Tibial nerve (tissue), 4 donors: Measurements from ENCODE around the gene MRPL1. TPM values are rescaled to one million over a fixed set of nuclear protein-coding genes. Genes with fewer than 3 reads are reported as not detected.

Source experiments
- DNase-seq, 2 donors: peaks; one replicate each; pipeline ENCODE4 v3.0.0-alpha.2; 2019; ENCODE audit warnings: low spot score in 2 of 2
- H3K27ac ChIP-seq, 4 donors: fragments of 200-600 bp; sonication (generic) in 3 of 4; one replicate each; pipeline ENCODE4 v1.5.1; 2017 to 2019; ENCODE audit warnings: mild to moderate bottlenecking in 1 of 4
- H3K27me3 ChIP-seq, 2 donors: fragments of 200-600 bp; sonication (generic) in 1 of 2; one replicate each; pipeline versions ENCODE4 v1.5.1 to v1.6.0; 2017 to 2019
- H3K36me3 ChIP-seq, 3 donors: fragments of 200-600 bp; sonication (generic); one replicate each; pipeline ENCODE4 v1.5.1; 2018 to 2019
- H3K4me1 ChIP-seq, 4 donors: fragments of 200-600 bp; sonication (generic) in 3 of 4; one replicate each; pipeline ENCODE4 v1.5.1; 2017 to 2019
- H3K4me3 ChIP-seq, 4 donors: fragments of 200-600 bp; sonication (generic) in 3 of 4; one replicate each; pipeline ENCODE4 v1.5.1; 2017 to 2019; ENCODE audit warnings: mild to moderate bottlenecking in 1 of 4, moderate library complexity in 1 of 4
- H3K9me3 ChIP-seq, 4 donors: fragments of 200-600 bp; sonication (generic) in 3 of 4; one replicate each; pipeline ENCODE4 v1.5.1; 2017 to 2019
- EP300 ChIP-seq, 2 donors: sonication (generic); formaldehyde crosslinking; IDR thresholded peaks; one replicate each; pipeline ENCODE4 v1.6.1; 2017; ENCODE audit warnings: antibody characterized with exemption in 2 of 2, mild to moderate bottlenecking in 1 of 2
- POLR2A ChIP-seq, 2 donors: fragments of 450-650 bp; IDR thresholded peaks; one replicate each; pipeline ENCODE4 v1.6.1; 2017; ENCODE audit warnings: antibody characterized with exemption in 2 of 2, mild to moderate bottlenecking in 2 of 2, moderate library complexity in 2 of 2
- WGBS, 2 donors: methylation state at CpG; one replicate each; pipeline ENCODE4 v1.1.5; 2018; 5-methylcytosine and 5-hydroxymethylcytosine counted together
- total RNA-seq, 4 donors: library from RNA; depleted of rRNA; stranded (reverse); fragments of >200 nt; gene quantifications; one replicate each; pipeline ENCODE4 v1.1.0, GENCODE V29; 2016
- TF ChIP-seq, protein P1 (sequence below), 5 experiments: fragments of 200-600 bp in 3 of 5; fragments of 450-650 bp in 2 of 5; sonication (generic) in 3 of 5; IDR thresholded peaks; one replicate each; pipeline ENCODE4 v1.5.1; 2016 to 2019; ENCODE audit warnings: antibody characterized with exemption in 5 of 5, mild to moderate bottlenecking in 3 of 5, moderate library complexity in 2 of 5

Gene MRPL1
- total RNA-seq, 4 donors from 2014 or later, result 21.0 to 32.3 (median 26.9) TPM

DNA sequence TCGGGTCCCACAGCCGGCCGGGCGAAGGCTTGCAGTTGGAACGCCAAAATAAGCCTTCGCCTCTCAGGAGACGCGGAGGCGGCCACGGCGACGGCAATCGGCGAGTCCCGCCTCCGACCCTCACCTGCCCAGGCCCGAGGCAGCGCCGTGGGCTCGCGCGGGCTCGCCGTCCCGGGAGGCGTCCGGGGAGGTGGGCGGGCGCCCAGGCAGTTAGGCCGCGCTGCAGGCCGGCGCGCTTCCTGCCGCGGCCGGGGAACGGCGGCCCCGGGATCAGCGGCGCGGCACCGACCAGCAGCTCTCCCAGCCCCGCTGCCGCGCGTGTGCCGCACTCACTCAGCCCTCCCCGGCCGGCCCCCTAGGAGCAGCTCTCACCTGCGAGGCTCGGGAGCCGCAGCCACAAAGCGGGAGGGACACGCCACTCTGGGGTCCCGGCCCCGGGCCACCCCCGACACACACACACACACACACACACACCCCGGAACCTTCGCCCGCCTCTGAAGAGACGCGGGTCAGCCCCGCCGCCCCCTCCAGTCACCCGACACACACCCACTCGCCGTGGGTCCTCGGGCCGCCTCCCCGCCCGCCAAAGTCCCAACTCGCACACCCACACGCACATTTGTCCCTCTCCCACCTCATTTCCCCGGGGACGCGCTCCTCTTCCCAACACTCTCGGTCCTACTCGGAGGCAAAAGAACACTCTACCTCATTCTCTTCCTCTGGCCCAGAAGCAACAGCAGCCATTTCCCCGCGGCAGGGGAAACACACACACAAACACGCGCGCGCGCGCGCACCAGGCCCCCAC lies 43.8 kb upstream of the MRPL1 start, which contains the start of gene CNOT6L:
Gene CNOT6L, minus strand, starts transcription at position 767 of the 802 bp plus-strand sequence. Its CDS starts 60 bp downstream, at position 707.
- WGBS, 2 donors, result 0 to 1% methylated on average over 58 to 81 of the region's 89 CpGs
- peak; percentile 51 to 67 for DNase-seq
- Histone ChIP-seq H3K36me3 (no peaks in the 10 kb centered on the region), H3K27ac (peak within 1 kb of the TSS; percentile 95 to 100 (median 99)), H3K27me3 (no peaks in the 10 kb centered on the region), H3K9me3 (no peaks in the 10 kb centered on the region), H3K4me3 (peak within 1 kb of the TSS; percentile 80 to 99 (median 97)), H3K4me1 (peaks cover 0 to 53% (median 32%) of the 10 kb centered on the region in 4 donors)
- TF ChIP-seq, protein P1, sequence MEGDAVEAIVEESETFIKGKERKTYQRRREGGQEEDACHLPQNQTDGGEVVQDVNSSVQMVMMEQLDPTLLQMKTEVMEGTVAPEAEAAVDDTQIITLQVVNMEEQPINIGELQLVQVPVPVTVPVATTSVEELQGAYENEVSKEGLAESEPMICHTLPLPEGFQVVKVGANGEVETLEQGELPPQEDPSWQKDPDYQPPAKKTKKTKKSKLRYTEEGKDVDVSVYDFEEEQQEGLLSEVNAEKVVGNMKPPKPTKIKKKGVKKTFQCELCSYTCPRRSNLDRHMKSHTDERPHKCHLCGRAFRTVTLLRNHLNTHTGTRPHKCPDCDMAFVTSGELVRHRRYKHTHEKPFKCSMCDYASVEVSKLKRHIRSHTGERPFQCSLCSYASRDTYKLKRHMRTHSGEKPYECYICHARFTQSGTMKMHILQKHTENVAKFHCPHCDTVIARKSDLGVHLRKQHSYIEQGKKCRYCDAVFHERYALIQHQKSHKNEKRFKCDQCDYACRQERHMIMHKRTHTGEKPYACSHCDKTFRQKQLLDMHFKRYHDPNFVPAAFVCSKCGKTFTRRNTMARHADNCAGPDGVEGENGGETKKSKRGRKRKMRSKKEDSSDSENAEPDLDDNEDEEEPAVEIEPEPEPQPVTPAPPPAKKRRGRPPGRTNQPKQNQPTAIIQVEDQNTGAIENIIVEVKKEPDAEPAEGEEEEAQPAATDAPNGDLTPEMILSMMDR (IDR thresholded peaks at IDR 0.05), result no peak
- TF ChIP-seq EP300 (IDR thresholded peaks at IDR 0.05), result peak in 1 of 2 donors; percentile 57
- TF ChIP-seq POLR2A (IDR thresholded peaks at IDR 0.05), result peak in 1 of 2 donors; percentile 31

GRCh38 chr4:77819404-77819842 lies 43.2 kb upstream of the MRPL1 start:
- Histone ChIP-seq H3K27ac (peak overlapping the region; percentile 95 to 100 (median 99)), H3K27me3 (no peaks in the 10 kb centered on the region), H3K9me3 (no peaks in the 10 kb centered on the region), H3K4me1 (peaks cover 0 to 50% (median 29%) of the 10 kb centered on the region in 4 donors), H3K4me3 (peak overlapping the region; percentile 80 to 99 (median 97)), H3K36me3 (no peaks in the 10 kb centered on the region)
- TF ChIP-seq EP300 (IDR thresholded peaks at IDR 0.05) (no peak), POLR2A (IDR thresholded peaks at IDR 0.05) (peak in 1 of 2 donors; percentile 3)
- peak in 1 of 2 donors; percentile 13 for DNase-seq
- WGBS, 2 donors, result 0 to 1% methylated on average over 18 to 32 of the region's 66 CpGs

DNA sequence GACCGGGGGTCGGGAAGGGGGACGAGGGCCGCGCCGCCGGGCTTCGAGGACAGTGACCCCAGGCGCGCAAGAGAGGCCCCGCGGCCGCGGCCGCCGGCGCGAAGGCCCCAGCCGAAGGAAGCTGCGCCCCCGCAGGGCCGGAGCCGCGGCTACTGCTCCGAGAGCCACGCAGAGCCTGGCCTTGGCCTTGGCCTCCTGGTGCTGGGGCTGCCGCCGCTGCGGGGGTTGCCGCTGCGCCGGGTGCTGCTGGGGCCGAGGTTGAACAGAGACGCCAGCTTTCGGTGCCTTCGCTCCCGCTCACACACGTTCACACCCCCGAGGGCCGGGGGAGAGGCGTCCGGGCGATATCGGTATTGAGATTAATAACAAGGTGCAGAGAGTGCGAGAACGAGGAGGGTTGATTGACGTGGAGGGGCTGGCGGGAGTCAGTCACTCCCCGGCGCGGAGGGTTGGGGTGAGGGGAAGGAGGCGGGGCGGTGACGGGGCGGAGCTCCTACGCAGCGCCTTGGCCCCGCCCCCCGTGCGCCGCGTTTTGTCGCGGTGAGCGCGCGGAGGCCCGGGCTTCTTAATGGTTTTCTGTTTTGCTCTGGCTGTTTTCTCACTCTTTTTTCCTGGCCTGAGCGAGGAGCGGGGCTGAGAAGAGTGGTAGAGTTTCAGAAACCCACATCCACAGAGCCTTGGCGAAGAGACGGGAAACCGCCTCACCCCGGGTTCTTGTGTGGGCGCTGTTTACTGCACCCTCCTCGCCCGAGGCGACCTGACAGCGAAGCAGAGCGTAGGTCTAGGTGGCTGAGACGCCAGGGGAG lies 42.6 kb upstream of the MRPL1 start:
- WGBS, 2 donors, result 1% methylated on average over 43 to 75 of the region's 81 CpGs

DNA sequence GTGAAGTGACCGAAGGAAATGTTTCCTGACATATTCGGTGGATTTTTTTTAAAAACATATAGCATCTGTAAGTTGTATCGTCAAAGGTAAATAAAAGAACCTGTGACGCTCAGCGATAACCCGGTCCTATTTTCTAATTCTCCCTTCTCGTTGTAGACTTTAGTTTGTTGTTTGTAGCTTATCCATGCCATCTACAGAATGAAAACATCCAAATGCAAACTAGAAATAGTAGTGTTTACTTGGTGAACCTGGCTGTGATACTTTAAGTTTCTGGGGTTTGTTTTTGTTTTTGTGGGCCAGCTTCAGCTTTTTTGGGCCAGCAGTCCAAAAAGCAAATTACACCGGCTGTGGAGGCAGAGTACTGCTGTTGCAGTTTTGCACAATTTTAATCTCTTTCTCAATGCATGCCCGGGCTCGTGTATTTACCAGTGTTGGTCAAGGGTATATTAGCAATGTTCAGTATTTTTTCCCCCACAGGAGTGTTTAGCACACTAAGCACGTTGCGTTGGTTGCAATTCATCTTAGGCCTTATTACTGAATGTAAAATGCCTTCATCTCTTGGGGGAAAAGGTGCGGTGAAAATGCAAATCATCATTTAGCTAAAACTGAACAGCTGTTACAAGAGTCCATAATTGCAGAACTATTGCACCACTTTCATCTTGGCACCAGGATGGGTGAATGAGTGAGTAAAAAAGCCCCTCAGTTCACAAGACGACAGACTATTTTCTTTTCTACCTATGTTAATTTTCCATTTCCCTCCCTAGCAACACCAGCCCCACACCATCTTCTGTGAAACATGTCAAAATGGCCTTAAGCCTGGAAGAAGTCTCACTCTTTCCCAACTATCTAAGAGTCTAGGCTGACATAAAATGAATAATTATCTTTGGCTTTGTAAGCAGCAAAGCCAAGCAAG lies 41.7 kb upstream of the MRPL1 start:
- Histone ChIP-seq H3K4me3 (peak overlapping the region; percentile 80 to 99 (median 97)), H3K4me1 (peaks cover 0 to 36% (median 24%) of the 10 kb centered on the region in 4 donors), H3K27ac (peak overlapping the region; percentile 95 to 100 (median 99)), H3K9me3 (no peaks in the 10 kb centered on the region), H3K36me3 (no peaks in the 10 kb centered on the region), H3K27me3 (no peaks in the 10 kb centered on the region)
- TF ChIP-seq EP300 (IDR thresholded peaks at IDR 0.05), result no peak
- TF ChIP-seq, protein P1 (IDR thresholded peaks at IDR 0.05), result no peak
- TF ChIP-seq POLR2A (IDR thresholded peaks at IDR 0.05), result no peak
- no peak for DNase-seq
- WGBS, 2 donors, result 9 to 12% methylated on average over 14 of the region's 14 CpGs

More for the DNA sequence above, 42.6 kb upstream of the MRPL1 start:
- H3K4me3 ChIP-seq, result peak overlapping the region; percentile 80 to 99 (median 97)
- peak overlapping the region; percentile 95 to 100 (median 99) for H3K27ac ChIP-seq
- peak; percentile 88 to 93 for TF ChIP-seq POLR2A (IDR thresholded peaks at IDR 0.05)
- TF ChIP-seq, protein P1 (IDR thresholded peaks at IDR 0.05), result no peak
- peak; percentile 28 to 98 for TF ChIP-seq EP300 (IDR thresholded peaks at IDR 0.05)
- H3K27me3 ChIP-seq, result no peaks in the 10 kb centered on the region
- H3K9me3 ChIP-seq, result no peaks in the 10 kb centered on the region
- H3K4me1 ChIP-seq, result peaks cover 0 to 44% (median 28%) of the 10 kb centered on the region in 4 donors
- DNase-seq, result peak; percentile 86 to 91
- no peaks in the 10 kb centered on the region for H3K36me3 ChIP-seq
